AG04450 (cell line): ENCODE measurements around the gene TXNDC17. TPM values are rescaled to one million over a fixed set of nuclear protein-coding genes. Genes with fewer than 3 reads are reported as not detected.

ENCODE experiments used
- CTCF ChIA-PET: fragments of 300-600, 350-600 bp; formaldehyde crosslinking; extraction: SDS; loops from one replicate; lab custom pipeline; 2022; ENCODE audit warnings: antibody characterized with exemption, inconsistent platforms; lab: Charles Lee
- POLR2A ChIA-PET: fragments of 350-600 bp; formaldehyde crosslinking; extraction: SDS; loops from one replicate; lab custom pipeline; 2021; ENCODE audit warnings: antibody characterized with exemption, inconsistent platforms; lab: Yijun Ruan, JAX
- DNase-seq: peaks from one replicate; pipeline ENCODE4 v3.0.0-alpha.2; 2011; ENCODE audit warnings: low read depth, low spot score
- H3K27ac ChIP-seq: one replicate; pipeline ENCODE4 v1.5.1; 2012; ENCODE audit warnings: low read depth, low read length, control low read depth
- H3K27me3 ChIP-seq: one replicate; pipeline ENCODE4 v1.6.0; 2012; ENCODE audit warnings: low read length; ENCODE audit not compliant: control insufficient read depth, insufficient read depth
- H3K4me3 ChIP-seq: 2 replicates; pipeline ENCODE4 v1.5.1; 2011; ENCODE audit warnings: mild to moderate bottlenecking, low read depth, low read length, control low read depth
- H3K9me3 ChIP-seq: 2 replicates; pipeline ENCODE4 v1.5.1; 2012; ENCODE audit warnings: low read length; ENCODE audit not compliant: control insufficient read depth, insufficient read depth
- CTCF ChIP-seq: IDR thresholded peaks from 2 replicates; pipeline ENCODE4 v1.5.1; 2011; ENCODE audit warnings: low read depth, low read length, control low read depth, inconsistent platforms
- polyA plus RNA-seq: library from polyadenylated mRNA; depleted of rRNA; stranded (reverse); fragments of >200 nt; gene quantifications from 2 replicates; pipeline ENCODE4 v1.2.3, GENCODE V29; 2011

The TXNDC17 gene
- polyA plus RNA-seq, 1 experiment, result 320 TPM

GRCh38 chr17:6603744-6604325 is 37.0 kb upstream of the TXNDC17 start:
- POLR2A ChIA-PET, result no interaction called here
- H3K27me3 ChIP-seq, result no peaks in the 10 kb centered on the region
- no peak for DNase-seq
- no peak overlapping the region for H3K4me3 ChIP-seq
- CTCF ChIA-PET, result no interaction called here
- no peak for TF ChIP-seq CTCF
- no peak overlapping the region for H3K27ac ChIP-seq
- no peaks in the 10 kb centered on the region for H3K9me3 ChIP-seq

GRCh38 chr17:6605142-6605541 is 35.7 kb upstream of the TXNDC17 start:
- POLR2A ChIA-PET, result no interaction called here
- no peak for DNase-seq
- Histone ChIP-seq H3K27me3 (no peaks in the 10 kb centered on the region), H3K27ac (no peak overlapping the region), H3K9me3 (no peaks in the 10 kb centered on the region), H3K4me3 (no peak overlapping the region)
- TF ChIP-seq CTCF, result no peak
- CTCF ChIA-PET, result interaction anchor here (0.5 to 1.4 kb wide), 2 partner anchors 132 to 1016 kb away, joined by 4 to 5 read pairs; no protein-coding TSS in a partner anchor

- no peaks in the 10 kb centered on the region for H3K9me3 ChIP-seq
- CTCF ChIA-PET, result interaction anchor here (4.4 kb wide), 1 partner anchor 135 kb away, joined by 14 read pairs; no protein-coding TSS in a partner anchor
- H3K27me3 ChIP-seq, result no peaks in the 10 kb centered on the region
- DNase-seq, result no peak
- TF ChIP-seq CTCF, result no peak
- no peak overlapping the region for H3K27ac ChIP-seq
- no peak overlapping the region for H3K4me3 ChIP-seq
- POLR2A ChIA-PET, result no interaction called here
Measured at GRCh38 chr17:6608321-6608720, 32.5 kb upstream of the TXNDC17 start.

- TF ChIP-seq CTCF, result no peak
- ChIA-PET POLR2A (no interaction called here), CTCF (interaction anchor here (0.7 to 4.4 kb wide), 2 partner anchors 137 to 716 kb away, joined by 3 to 14 read pairs; no protein-coding TSS in a partner anchor)
- DNase-seq, result no peak
- Histone ChIP-seq H3K4me3 (no peak overlapping the region), H3K9me3 (no peaks in the 10 kb centered on the region), H3K27me3 (no peaks in the 10 kb centered on the region), H3K27ac (no peak overlapping the region)
Measured at GRCh38 chr17:6610011-6610410, 30.8 kb upstream of the TXNDC17 start.

- CTCF ChIA-PET, result no interaction called here
- no peak overlapping the region for H3K27ac ChIP-seq
- H3K4me3 ChIP-seq, result no peak overlapping the region
- POLR2A ChIA-PET, result no interaction called here
- H3K27me3 ChIP-seq, result no peaks in the 10 kb centered on the region
- no peak for DNase-seq
- TF ChIP-seq CTCF, result no peak
- H3K9me3 ChIP-seq, result no peaks in the 10 kb centered on the region
Measured at GRCh38 chr17:6611231-6611630, 29.6 kb upstream of the TXNDC17 start.
